Prostate gland (tissue), 2 donors: Measurements from ENCODE around the gene LIPC.

Experiments used
- POLR2A ChIP-seq: fragments of 450-650 bp; IDR thresholded peaks from one replicate; pipeline ENCODE4 v1.6.1; 2016; ENCODE audit warnings: antibody characterized with exemption, mild to moderate bottlenecking
- TF ChIP-seq, protein P1 (sequence below), 4 experiments: fragments of 200-600 bp in 2 of 4; fragments of 450-650 bp in 2 of 4; sonication (generic) in 2 of 4; IDR thresholded peaks; 1 replicate in 3 of 4; 2 replicates in 1 of 4; pipeline ENCODE4 v1.5.1; 2016 to 2019; ENCODE audit warnings: antibody characterized with exemption in 4 of 4, mild to moderate bottlenecking in 2 of 4, moderate library complexity in 2 of 4

DNA sequence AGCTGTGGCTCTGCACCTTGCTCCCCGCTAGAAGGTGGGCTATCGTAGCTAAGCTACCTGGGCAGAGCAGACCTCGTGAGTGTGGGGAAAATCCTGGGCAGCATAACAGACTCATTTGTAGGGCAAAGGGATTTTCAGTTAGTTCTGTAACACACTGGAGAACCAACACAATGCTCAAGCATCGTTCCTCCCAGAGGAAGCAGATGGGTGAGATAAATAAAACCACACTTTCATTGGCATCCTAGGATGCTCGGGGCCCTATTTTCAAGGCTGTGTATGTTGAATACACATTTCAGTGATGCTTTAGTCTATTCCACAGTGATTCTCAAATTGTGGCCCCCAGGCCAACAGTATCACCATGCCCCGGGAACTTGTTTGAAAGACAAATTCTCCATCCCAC lies 20.0 kb downstream of the LIPC start:
- no peak for TF ChIP-seq POLR2A
- TF ChIP-seq, protein P1, sequence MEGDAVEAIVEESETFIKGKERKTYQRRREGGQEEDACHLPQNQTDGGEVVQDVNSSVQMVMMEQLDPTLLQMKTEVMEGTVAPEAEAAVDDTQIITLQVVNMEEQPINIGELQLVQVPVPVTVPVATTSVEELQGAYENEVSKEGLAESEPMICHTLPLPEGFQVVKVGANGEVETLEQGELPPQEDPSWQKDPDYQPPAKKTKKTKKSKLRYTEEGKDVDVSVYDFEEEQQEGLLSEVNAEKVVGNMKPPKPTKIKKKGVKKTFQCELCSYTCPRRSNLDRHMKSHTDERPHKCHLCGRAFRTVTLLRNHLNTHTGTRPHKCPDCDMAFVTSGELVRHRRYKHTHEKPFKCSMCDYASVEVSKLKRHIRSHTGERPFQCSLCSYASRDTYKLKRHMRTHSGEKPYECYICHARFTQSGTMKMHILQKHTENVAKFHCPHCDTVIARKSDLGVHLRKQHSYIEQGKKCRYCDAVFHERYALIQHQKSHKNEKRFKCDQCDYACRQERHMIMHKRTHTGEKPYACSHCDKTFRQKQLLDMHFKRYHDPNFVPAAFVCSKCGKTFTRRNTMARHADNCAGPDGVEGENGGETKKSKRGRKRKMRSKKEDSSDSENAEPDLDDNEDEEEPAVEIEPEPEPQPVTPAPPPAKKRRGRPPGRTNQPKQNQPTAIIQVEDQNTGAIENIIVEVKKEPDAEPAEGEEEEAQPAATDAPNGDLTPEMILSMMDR (IDR thresholded peaks at IDR 0.05), result no peak
